GM23338 (cell line): ENCODE results near the gene HLCS.

ENCODE experiments used
- CREB1 ChIP-seq: fragments of 250-450 bp; sonication (Bioruptor Pico); IDR thresholded peaks from 2 replicates; pipeline ENCODE4 v1.5.0; 2020; ENCODE audit warnings: low read depth, mild to moderate bottlenecking, moderate library complexity
- EZH2 ChIP-seq: fragments of 200-600 bp; sonication (generic); IDR thresholded peaks from one replicate; pipeline ENCODE4 v1.8.0; 2017; ENCODE audit warnings: antibody characterized with exemption, mild to moderate bottlenecking, low read depth; ENCODE audit not compliant: unreplicated experiment
- EZH2phosphoT487 ChIP-seq: fragments of 200-600 bp; sonication (generic); IDR thresholded peaks from one replicate; pipeline ENCODE4 v1.8.1; 2018; ENCODE audit warnings: antibody characterized with exemption; ENCODE audit not compliant: unreplicated experiment
- JUNB ChIP-seq: IDR thresholded peaks from one replicate; pipeline ENCODE4 v1.6.1; 2016; ENCODE audit warnings: antibody characterized with exemption; ENCODE audit not compliant: unreplicated experiment
- NANOG ChIP-seq: IDR thresholded peaks from 2 replicates; pipeline ENCODE4 v1.6.1; 2016; ENCODE audit warnings: antibody characterized with exemption, borderline replicate concordance
- POLR2AphosphoS5 ChIP-seq: IDR thresholded peaks from 2 replicates; pipeline ENCODE4 v1.6.1; 2016; ENCODE audit warnings: antibody characterized with exemption, low read depth
- REST ChIP-seq: IDR thresholded peaks from one replicate; pipeline ENCODE4 v1.6.1; 2018; ENCODE audit warnings: antibody characterized with exemption; ENCODE audit not compliant: unreplicated experiment
- STAT1 ChIP-seq: IDR thresholded peaks from one replicate; pipeline ENCODE4 v1.6.1; 2016; ENCODE audit warnings: antibody characterized with exemption; ENCODE audit not compliant: unreplicated experiment
- ZNF462 ChIP-seq: fragments of 250-450 bp; sonication (Bioruptor Pico); IDR thresholded peaks from 2 replicates; pipeline ENCODE4 v1.5.0; 2020; ENCODE audit warnings: mild to moderate bottlenecking, moderate library complexity
- TF ChIP-seq, protein P1 (sequence below), 2 experiments: fragments of 200-600 bp in 1 of 2; sonication (generic) in 1 of 2; conservative IDR thresholded peaks; 2 replicates each; pipeline versions ENCODE4 v1.5.1 to v1.6.1; 2016 to 2017; ENCODE audit warnings: antibody characterized with exemption in 2 of 2, low read depth in 2 of 2, mild to moderate bottlenecking in 2 of 2, moderate library complexity in 1 of 2

DNA sequence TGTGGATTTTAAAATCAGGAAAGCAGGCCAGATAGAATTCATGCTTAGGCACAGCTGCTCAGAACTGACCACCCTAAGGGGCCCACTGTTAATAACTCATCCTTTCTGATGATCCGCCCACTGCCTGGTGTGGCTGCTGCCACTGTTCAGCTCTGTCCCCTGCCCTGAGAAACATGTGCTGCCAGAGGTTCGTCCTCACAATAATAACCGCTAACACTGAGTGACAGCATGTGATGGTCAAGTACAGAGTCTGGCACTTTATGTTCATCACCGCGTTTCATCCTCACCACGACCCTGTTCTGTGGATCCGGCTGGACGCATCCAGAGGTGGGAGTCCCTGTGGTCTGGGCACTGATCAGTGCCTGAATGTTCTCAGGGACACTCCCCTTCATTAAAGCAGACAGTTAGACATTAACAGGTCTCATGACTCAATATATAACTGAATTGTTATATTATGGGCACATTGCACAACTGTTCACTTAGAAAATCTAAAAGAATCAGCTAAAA, 159.0 kb downstream of the HLCS start:
- TF ChIP-seq, protein P1, sequence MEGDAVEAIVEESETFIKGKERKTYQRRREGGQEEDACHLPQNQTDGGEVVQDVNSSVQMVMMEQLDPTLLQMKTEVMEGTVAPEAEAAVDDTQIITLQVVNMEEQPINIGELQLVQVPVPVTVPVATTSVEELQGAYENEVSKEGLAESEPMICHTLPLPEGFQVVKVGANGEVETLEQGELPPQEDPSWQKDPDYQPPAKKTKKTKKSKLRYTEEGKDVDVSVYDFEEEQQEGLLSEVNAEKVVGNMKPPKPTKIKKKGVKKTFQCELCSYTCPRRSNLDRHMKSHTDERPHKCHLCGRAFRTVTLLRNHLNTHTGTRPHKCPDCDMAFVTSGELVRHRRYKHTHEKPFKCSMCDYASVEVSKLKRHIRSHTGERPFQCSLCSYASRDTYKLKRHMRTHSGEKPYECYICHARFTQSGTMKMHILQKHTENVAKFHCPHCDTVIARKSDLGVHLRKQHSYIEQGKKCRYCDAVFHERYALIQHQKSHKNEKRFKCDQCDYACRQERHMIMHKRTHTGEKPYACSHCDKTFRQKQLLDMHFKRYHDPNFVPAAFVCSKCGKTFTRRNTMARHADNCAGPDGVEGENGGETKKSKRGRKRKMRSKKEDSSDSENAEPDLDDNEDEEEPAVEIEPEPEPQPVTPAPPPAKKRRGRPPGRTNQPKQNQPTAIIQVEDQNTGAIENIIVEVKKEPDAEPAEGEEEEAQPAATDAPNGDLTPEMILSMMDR (conservative IDR thresholded peaks at IDR 0.05; ENCODE audit: low read depth in 2 of 2) = no peak
- TF ChIP-seq EZH2phosphoT487 = no peak
- no peak for TF ChIP-seq ZNF462 (CRISPR knock-in tag)
- TF ChIP-seq JUNB = no peak
- no peak for TF ChIP-seq REST
- no peak for TF ChIP-seq NANOG
- no peak for TF ChIP-seq STAT1
- TF ChIP-seq EZH2 = no peak
- no peak for TF ChIP-seq POLR2AphosphoS5
- no peak for TF ChIP-seq CREB1
